GM23338 (cell line): ENCODE data around the gene NKAIN2. TPM values are rescaled to one million over a fixed set of nuclear protein-coding genes. Genes with fewer than 3 reads are reported as not detected.

Experiments
- ATAC-seq: fragments of 200-7000 bp; cut with Tn5 transposase; 3 replicates; pipeline ENCODE4 v1.9.1; 2020
- DNase-seq: peaks from one replicate; pipeline ENCODE4 v3.0.0-alpha.2; 2015; ENCODE audit warnings: low spot score
- H2AFZ ChIP-seq: fragments of 200-600 bp; sonication (generic); 2 replicates; pipeline ENCODE4 v1.8.0; 2016; ENCODE audit warnings: antibody characterized with exemption, mild to moderate bottlenecking, moderate library complexity
- H3F3A ChIP-seq: fragments of 200-600 bp; sonication (generic); replicated peaks from 2 replicates; pipeline ENCODE4 v1.8.0; 2017; ENCODE audit warnings: antibody characterized with exemption, mixed run types, low read depth
- H3K27ac ChIP-seq: fragments of 200-600 bp; sonication (generic); 2 replicates; pipeline ENCODE4 v1.6.1; 2016; ENCODE audit warnings: low read depth
- H3K27me3 ChIP-seq: fragments of 200-600 bp; sonication (generic); 2 replicates; pipeline ENCODE4 v1.8.0; 2016; ENCODE audit warnings: mild to moderate bottlenecking, mixed run types, moderate library complexity; ENCODE audit not compliant: insufficient read depth
- H3K36me3 ChIP-seq: fragments of 200-600 bp; sonication (generic); 2 replicates; pipeline ENCODE4 v1.8.0; 2016; ENCODE audit warnings: mild to moderate bottlenecking; ENCODE audit not compliant: insufficient read depth
- H3K4me1 ChIP-seq: fragments of 200-600 bp; sonication (generic); 2 replicates; pipeline ENCODE4 v1.8.0; 2016; ENCODE audit warnings: mild to moderate bottlenecking, moderate library complexity; ENCODE audit not compliant: insufficient read depth
- H3K4me2 ChIP-seq: fragments of 200-600 bp; sonication (generic); 2 replicates; pipeline ENCODE4 v1.7.1; 2017; ENCODE audit warnings: mixed run types
- H3K4me3 ChIP-seq: fragments of 200-600 bp; sonication (generic); 2 replicates; pipeline ENCODE4 v1.6.1; 2016; ENCODE audit warnings: mixed run types
- H3K79me2 ChIP-seq: fragments of 200-600 bp; sonication (generic); replicated peaks from 2 replicates; pipeline ENCODE4 v1.8.0; 2017; ENCODE audit warnings: mild to moderate bottlenecking; ENCODE audit not compliant: insufficient read depth
- H3K9me2 ChIP-seq: fragments of 200-600 bp; sonication (generic); 2 replicates; pipeline ENCODE4 v1.8.0; 2017; ENCODE audit not compliant: insufficient read depth
- H4K20me1 ChIP-seq: fragments of 200-600 bp; sonication (generic); replicated peaks from 2 replicates; pipeline ENCODE4 v1.8.0; 2017; ENCODE audit warnings: mild to moderate bottlenecking; ENCODE audit not compliant: insufficient read depth
- H3K27ac Mint-ChIP-seq: 2 replicates; pipeline ENCODE4 v1.8.0; 2020; ENCODE audit warnings: inconsistent platforms, mild to moderate bottlenecking, moderate library complexity, mixed read lengths
- H3K27me3 Mint-ChIP-seq: 3 replicates; pipeline ENCODE4 v1.8.0; 2022; ENCODE audit warnings: low read depth, mild to moderate bottlenecking, moderate library complexity, mixed read lengths, inconsistent platforms; ENCODE audit not compliant: insufficient read depth, poor library complexity
- H3K36me3 Mint-ChIP-seq: 3 replicates; pipeline ENCODE4 v1.8.0; 2021; ENCODE audit warnings: low read depth, mild to moderate bottlenecking, inconsistent platforms, moderate library complexity, mixed read lengths
- H3K4me1 Mint-ChIP-seq: 3 replicates; pipeline ENCODE4 v1.8.0; 2020; ENCODE audit warnings: mild to moderate bottlenecking, inconsistent platforms, mixed read lengths
- H3K4me3 Mint-ChIP-seq: 3 replicates; pipeline ENCODE4 v1.8.0; 2021; ENCODE audit warnings: moderate library complexity, mild to moderate bottlenecking, inconsistent platforms, mixed read lengths
- H3K9me3 Mint-ChIP-seq: 3 replicates; pipeline ENCODE4 v1.8.0; 2020; ENCODE audit warnings: moderate library complexity, mild to moderate bottlenecking, inconsistent platforms, mixed read lengths
- CTCF ChIP-seq, 2 experiments: fragments of 200-600 bp in 1 of 2; sonication (generic) in 1 of 2; conservative IDR thresholded peaks; 2 replicates each; pipeline versions ENCODE4 v1.5.1 to v1.6.1; 2016 to 2017; ENCODE audit warnings: antibody characterized with exemption in 2 of 2, low read depth in 2 of 2, mild to moderate bottlenecking in 2 of 2, moderate library complexity in 1 of 2
- EZH2 ChIP-seq: fragments of 200-600 bp; sonication (generic); IDR thresholded peaks from one replicate; pipeline ENCODE4 v1.8.0; 2017; ENCODE audit warnings: antibody characterized with exemption, mild to moderate bottlenecking, low read depth; ENCODE audit not compliant: unreplicated experiment
- EZH2phosphoT487 ChIP-seq: fragments of 200-600 bp; sonication (generic); IDR thresholded peaks from one replicate; pipeline ENCODE4 v1.8.1; 2018; ENCODE audit warnings: antibody characterized with exemption; ENCODE audit not compliant: unreplicated experiment
- NANOG ChIP-seq: IDR thresholded peaks from 2 replicates; pipeline ENCODE4 v1.6.1; 2016; ENCODE audit warnings: antibody characterized with exemption, borderline replicate concordance
- STAT1 ChIP-seq: IDR thresholded peaks from one replicate; pipeline ENCODE4 v1.6.1; 2016; ENCODE audit warnings: antibody characterized with exemption; ENCODE audit not compliant: unreplicated experiment
- ZNF114 ChIP-seq: fragments of 250-450 bp; sonication (Bioruptor Pico); IDR thresholded peaks from 2 replicates; pipeline ENCODE4 v1.5.0; 2020; ENCODE audit warnings: mild to moderate bottlenecking, moderate library complexity
- ZNF462 ChIP-seq: fragments of 250-450 bp; sonication (Bioruptor Pico); IDR thresholded peaks from 2 replicates; pipeline ENCODE4 v1.5.0; 2020; ENCODE audit warnings: mild to moderate bottlenecking, moderate library complexity
- polyA plus RNA-seq: library from polyadenylated mRNA; unstranded; fragments of >200 nt; fragmentation: Nextera tagmentation; extraction: Ambion mirVana; gene quantifications from 2 replicates; pipeline ENCODE4 v1.2.1, GENCODE V29; 2016
- total RNA-seq: library from RNA; depleted of rRNA; stranded (reverse); fragments of >200 nt; shearing (Covaris generic); gene quantifications from 2 replicates; pipeline ENCODE4 v1.2.3, GENCODE V29; 2014

The NKAIN2 gene
- total and polyA plus RNA-seq, 2 experiments from 2014 or later = 0.39 to 1.1 TPM

- TF ChIP-seq ZNF462 (CRISPR knock-in tag) (no peak), ZNF114 (CRISPR knock-in tag) (no peak), STAT1 (no peak), EZH2 (no peak)
Measured at GRCh38 chr6:124193132-124193531, 389.5 kb downstream of the NKAIN2 start (continued).

- Histone ChIP-seq H3K4me1 (peaks cover 5% of the 10 kb centered on the region), H3K27ac (no peak overlapping the region), H3K9me2 (no peaks in the 10 kb centered on the region), H2AFZ (no peak overlapping the region), H3K4me2 (no peak overlapping the region), H4K20me1 (no peaks in the 10 kb centered on the region), H3K4me3 (no peak overlapping the region), H3K27me3 (no peaks in the 10 kb centered on the region), H3F3A (no peaks in the 10 kb centered on the region), H3K79me2 (no peaks in the 10 kb centered on the region), H3K36me3 (no peaks in the 10 kb centered on the region)
- peak; percentile 70 for ATAC-seq
- Mint-ChIP-seq H3K27me3 (no peaks in the 10 kb centered on the region), H3K9me3 (no peaks in the 10 kb centered on the region; the same call in 2 of the 3 replicates), H3K36me3 (peaks cover 3% of the 10 kb centered on the region; the same call in 1 of the 3 replicates), H3K27ac (peak overlapping the region; percentile 40), H3K4me3 (no peak overlapping the region), H3K4me1 (peaks cover 9% of the 10 kb centered on the region)
- DNase-seq = peak; percentile 26
- TF ChIP-seq STAT1 = no peak
- TF ChIP-seq NANOG = no peak
- no peak for TF ChIP-seq EZH2phosphoT487
- peak in 1 of 2 experiments; percentile 23; a peak in 1 of 4 replicates for TF ChIP-seq CTCF (conservative IDR thresholded peaks at IDR 0.05; ENCODE audit: low read depth in 2 of 2)
Measured at GRCh38 chr6:124197148-124197547, 393.5 kb downstream of the NKAIN2 start.
